Mesendoderm (in vitro differentiated cells): ENCODE results near the gene TUBB2A.

ENCODE experiments used
- DNase-seq: peaks from one replicate; pipeline ENCODE4 v3.0.0; 2013
- H2AK5ac ChIP-seq: 2 replicates; pipeline ENCODE4 v1.6.1; 2013; ENCODE audit warnings: low read length, inconsistent platforms
- H2BK120ac ChIP-seq: 2 replicates; pipeline ENCODE4 v1.6.1; 2013; ENCODE audit warnings: low read depth, mild to moderate bottlenecking, low read length, moderate library complexity, mixed read lengths
- H2BK15ac ChIP-seq: replicated peaks from 2 replicates; pipeline ENCODE4 v1.6.1; 2013; ENCODE audit warnings: low read depth, mild to moderate bottlenecking, moderate library complexity
- H2BK5ac ChIP-seq: 2 replicates; pipeline ENCODE4 v1.6.1; 2013; ENCODE audit warnings: low read length, inconsistent platforms
- H3K18ac ChIP-seq: 2 replicates; pipeline ENCODE4 v1.6.1; 2013; ENCODE audit warnings: mild to moderate bottlenecking, low read length, mixed read lengths
- H3K23ac ChIP-seq: one replicate; pipeline ENCODE4 v1.6.1; 2013; ENCODE audit warnings: low read length
- H3K27ac ChIP-seq: 2 replicates; pipeline ENCODE4 v1.5.1; 2013; ENCODE audit warnings: low read depth, mild to moderate bottlenecking, inconsistent platforms, low read length, moderate library complexity
- H3K27me3 ChIP-seq: 2 replicates; pipeline ENCODE4 v1.6.1; 2013; ENCODE audit warnings: low read length, control low read depth, mild to moderate bottlenecking, inconsistent platforms; ENCODE audit not compliant: insufficient read depth, poor library complexity
- H3K36me3 ChIP-seq: 2 replicates; pipeline ENCODE4 v1.6.1; 2013; ENCODE audit warnings: low read length, inconsistent platforms; ENCODE audit not compliant: control insufficient read depth, insufficient read depth
- H3K4ac ChIP-seq: one replicate; pipeline ENCODE4 v1.6.1; 2013; ENCODE audit warnings: low read depth, mild to moderate bottlenecking, low read length, moderate library complexity
- H3K4me1 ChIP-seq: 2 replicates; pipeline ENCODE4 v1.6.1; 2013; ENCODE audit warnings: low read depth, low read length, inconsistent platforms; ENCODE audit not compliant: control insufficient read depth
- H3K4me2 ChIP-seq: 2 replicates; pipeline ENCODE4 v1.6.1; 2013; ENCODE audit warnings: low read length
- H3K4me3 ChIP-seq: 2 replicates; pipeline ENCODE4 v1.5.1; 2013; ENCODE audit warnings: mild to moderate bottlenecking, low read length
- H3K56ac ChIP-seq: one replicate; pipeline ENCODE4 v1.6.1; 2013; ENCODE audit warnings: low read length
- H3K79me1 ChIP-seq: 2 replicates; pipeline ENCODE4 v1.6.1; 2013; ENCODE audit warnings: low read length, inconsistent platforms
- H3K79me2 ChIP-seq: 2 replicates; pipeline ENCODE4 v1.6.1; 2013; ENCODE audit warnings: mild to moderate bottlenecking, low read length; ENCODE audit not compliant: control insufficient read depth, insufficient read depth
- H3K9ac ChIP-seq: 2 replicates; pipeline ENCODE4 v1.6.1; 2013; ENCODE audit warnings: low read length, inconsistent platforms
- H4K5ac ChIP-seq: one replicate; pipeline ENCODE4 v1.6.1; 2013; ENCODE audit warnings: low read length
- H4K8ac ChIP-seq: one replicate; pipeline ENCODE4 v1.6.1; 2013; ENCODE audit warnings: low read depth, mild to moderate bottlenecking, control low read depth, low read length, moderate library complexity
- WGBS: extraction: QIAGEN DNeasy Blood & Tissue Kit; methylation state at CpG from one replicate; pipeline ENCODE4 v1.1.7; 2013; ENCODE audit warnings: low lambda C conversion rate, missing lambda C conversion rate; ENCODE audit not compliant: insufficient coverage; ENCODE audit errors: extremely low coverage; 5-methylcytosine and 5-hydroxymethylcytosine counted together

Gene TUBB2A

DNA sequence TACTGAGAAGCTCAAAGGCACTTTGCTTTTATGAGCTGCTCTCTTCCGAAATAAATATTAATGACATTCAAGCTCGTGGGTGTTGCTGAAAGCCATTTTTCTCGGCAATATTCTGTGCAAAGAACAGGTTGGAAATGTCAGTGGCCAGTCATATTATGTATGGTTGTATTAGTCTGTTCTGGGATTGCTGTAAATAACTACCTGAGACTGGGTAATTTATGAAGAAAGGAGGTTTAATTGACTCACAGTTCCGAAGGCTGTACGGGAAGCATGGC lies 38.0 kb upstream of the TUBB2A start:
- Histone ChIP-seq H3K4me1 (peaks cover 10% of the 10 kb centered on the region), H2AK5ac (no peak overlapping the region), H4K8ac (no peak overlapping the region), H2BK5ac (peak overlapping the region; percentile 71), H3K18ac (peak overlapping the region; percentile 92), H3K4ac (peak overlapping the region; percentile 95), H3K36me3 (no peaks in the 10 kb centered on the region), H3K79me2 (no peaks in the 10 kb centered on the region), H3K56ac (peak overlapping the region; percentile 85), H3K27ac (peak overlapping the region; percentile 80), H2BK15ac (no peak overlapping the region), H3K9ac (peak overlapping the region; percentile 48), H2BK120ac (no peak overlapping the region), H3K27me3 (no peaks in the 10 kb centered on the region), H3K4me3 (no peak overlapping the region), H3K79me1 (no peaks in the 10 kb centered on the region), H3K4me2 (no peak overlapping the region), H4K5ac (no peak overlapping the region), H3K23ac (no peak overlapping the region)
- WGBS: no CpG with 5 or more reads among the region's 5 CpGs
- no peak for DNase-seq

GRCh38 chr6:3194535-3195419 lies 37.4 kb upstream of the TUBB2A start:
- Histone ChIP-seq H3K36me3 (no peaks in the 10 kb centered on the region), H2BK15ac (peak overlapping the region; percentile 93), H3K27me3 (no peaks in the 10 kb centered on the region), H2AK5ac (no peak overlapping the region), H3K79me2 (no peaks in the 10 kb centered on the region), H3K79me1 (no peaks in the 10 kb centered on the region), H3K18ac (peak overlapping the region; percentile 92), H3K4me2 (no peak overlapping the region), H4K5ac (no peak overlapping the region), H3K4me1 (peaks cover 10% of the 10 kb centered on the region), H3K4me3 (no peak overlapping the region), H3K56ac (peak overlapping the region; percentile 85), H3K23ac (no peak overlapping the region), H4K8ac (no peak overlapping the region), H2BK120ac (peak overlapping the region; percentile 57), H3K4ac (peak overlapping the region; percentile 95), H3K9ac (peak overlapping the region; percentile 48), H2BK5ac (peak overlapping the region; percentile 73), H3K27ac (peak overlapping the region; percentile 80)
- WGBS: no CpG with 5 or more reads among the region's 19 CpGs
- peak; percentile 94 for DNase-seq

GRCh38 chr6:3193102-3193849 lies 35.9 kb upstream of the TUBB2A start:
- WGBS: no CpG with 5 or more reads among the region's 23 CpGs
- DNase-seq: peak; percentile 51
- H3K4me2 ChIP-seq: no peak overlapping the region

DNA sequence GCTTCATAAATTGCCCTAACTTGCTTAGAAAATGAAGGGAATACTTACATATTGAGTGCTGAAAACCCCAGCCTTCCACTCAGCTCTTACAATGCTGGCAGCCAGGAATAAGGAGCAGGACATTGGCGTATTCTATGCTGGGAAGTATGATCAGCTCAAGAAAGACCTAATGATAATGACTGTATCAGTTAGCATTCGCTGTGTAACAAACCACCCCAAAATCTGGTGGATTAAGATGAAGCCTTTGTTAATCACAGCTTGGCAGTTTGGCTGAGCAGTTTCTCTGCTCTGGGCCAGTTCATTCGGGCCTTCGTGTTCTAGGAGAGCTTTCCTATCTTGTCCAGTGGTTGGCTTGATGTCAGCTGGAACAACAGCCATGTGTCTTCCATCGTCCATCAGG lies 33.4 kb upstream of the TUBB2A start:
- Histone ChIP-seq H3K4me2 (no peak overlapping the region), H3K36me3 (no peaks in the 10 kb centered on the region), H3K9ac (no peak overlapping the region), H3K79me2 (no peaks in the 10 kb centered on the region), H2BK120ac (no peak overlapping the region), H3K18ac (no peak overlapping the region), H3K27me3 (no peaks in the 10 kb centered on the region), H3K4me1 (peaks cover 8% of the 10 kb centered on the region), H4K5ac (no peak overlapping the region), H2AK5ac (no peak overlapping the region), H3K79me1 (no peaks in the 10 kb centered on the region), H3K4ac (no peak overlapping the region), H4K8ac (no peak overlapping the region), H3K56ac (no peak overlapping the region), H2BK15ac (no peak overlapping the region), H3K4me3 (no peak overlapping the region), H2BK5ac (no peak overlapping the region), H3K23ac (no peak overlapping the region), H3K27ac (no peak overlapping the region)
- no CpG with 5 or more reads among the region's 5 CpGs for WGBS
- no peak for DNase-seq

More at GRCh38 chr6:3193102-3193849, 35.9 kb upstream of the TUBB2A start:
- Histone ChIP-seq H3K18ac (peak overlapping the region; percentile 92), H3K23ac (no peak overlapping the region), H3K4me3 (no peak overlapping the region), H3K79me1 (no peaks in the 10 kb centered on the region), H3K36me3 (no peaks in the 10 kb centered on the region), H2BK15ac (no peak overlapping the region), H3K4me1 (peaks cover 10% of the 10 kb centered on the region), H2BK5ac (peak overlapping the region; percentile 60), H3K56ac (peak overlapping the region; percentile 67), H3K9ac (peak overlapping the region; percentile 25), H2BK120ac (peak overlapping the region; percentile 83), H3K79me2 (no peaks in the 10 kb centered on the region), H3K27me3 (no peaks in the 10 kb centered on the region), H2AK5ac (no peak overlapping the region), H3K4ac (peak overlapping the region; percentile 99), H3K27ac (peak overlapping the region; percentile 47), H4K5ac (no peak overlapping the region), H4K8ac (no peak overlapping the region)

- H2BK15ac ChIP-seq: no peak overlapping the region
- peak overlapping the region; percentile 11 for H2AK5ac ChIP-seq
- H3K4me2 ChIP-seq: no peak overlapping the region
- no peak overlapping the region for H2BK5ac ChIP-seq
- no peaks in the 10 kb centered on the region for H3K27me3 ChIP-seq
- no CpG with 5 or more reads among the region's 4 CpGs for WGBS
- H4K8ac ChIP-seq: no peak overlapping the region
- H3K9ac ChIP-seq: no peak overlapping the region
- H3K4me3 ChIP-seq: no peak overlapping the region
- no peak overlapping the region for H4K5ac ChIP-seq
- no peak for DNase-seq
- H2BK120ac ChIP-seq: no peak overlapping the region
- no peak overlapping the region for H3K27ac ChIP-seq
- H3K56ac ChIP-seq: no peak overlapping the region
- H3K79me2 ChIP-seq: no peaks in the 10 kb centered on the region
- H3K79me1 ChIP-seq: no peaks in the 10 kb centered on the region
- H3K23ac ChIP-seq: no peak overlapping the region
- no peaks in the 10 kb centered on the region for H3K36me3 ChIP-seq
- no peak overlapping the region for H3K18ac ChIP-seq
- H3K4me1 ChIP-seq: peaks cover 6% of the 10 kb centered on the region
- no peak overlapping the region for H3K4ac ChIP-seq
Observed at GRCh38 chr6:3190056-3190455, 32.7 kb upstream of the TUBB2A start.
